ENCODE data around the gene TWF2.
A peak's percentile ranks its signal among the peaks of the same experiment; 100 is the strongest.
"Not testable (repeated sequence)": the region's sequence is repeated elsewhere in the genome, so short reads cannot be mapped to it uniquely, and the experiment has no call there.

TWF2 gene

GRCh38 chr3:52238761-52239701 is at the start of gene TWF2:
Gene TWF2, minus strand, starts transcription at chr3:52239158. Its CDS starts 142 bp downstream, at chr3:52239016.
- peak; percentile 63 for DNase-seq (ENCODE audit: low read depth, low spot score)
- Histone ChIP-seq H3K9ac (ENCODE audit: insufficient read length, low read depth) (peak within 1 kb of the TSS; percentile 97), H3K4me3 (ENCODE audit: insufficient read length, low read depth) (peak within 1 kb of the TSS; percentile 96), H3K27me3 (ENCODE audit: insufficient read depth, insufficient read length) (no peaks in the 10 kb centered on the region), H3K9me3 (ENCODE audit: insufficient read depth, low read length) (no peaks in the 10 kb centered on the region), H3K4me1 (ENCODE audit: insufficient read depth, insufficient read length) (peaks cover 24% of the 10 kb centered on the region), H3K36me3 (ENCODE audit: insufficient read depth, insufficient read length, low read length) (peaks cover 25% of the 10 kb centered on the region)
- TF ChIP-seq SUZ12 (IDR thresholded peaks at IDR 0.05; ENCODE audit: extremely low read depth, insufficient read depth, insufficient read length) (no peak), YY1 (IDR thresholded peaks at IDR 0.05; ENCODE audit: insufficient read depth, insufficient read length) (no peak), ZNF274 (IDR thresholded peaks at IDR 0.05; ENCODE audit: low read depth, low read length) (no peak)

GRCh38 chr3:52288674-52289073 is 49.7 kb upstream of the TWF2 start:
- TF ChIP-seq YY1 (IDR thresholded peaks at IDR 0.05; ENCODE audit: insufficient read depth, insufficient read length) (no peak), SUZ12 (IDR thresholded peaks at IDR 0.05; ENCODE audit: extremely low read depth, insufficient read depth, insufficient read length) (no peak), ZNF274 (IDR thresholded peaks at IDR 0.05; ENCODE audit: low read depth, low read length) (no peak)
- DNase-seq (ENCODE audit: low read depth, low spot score) = no peak
- Histone ChIP-seq H3K4me3 (ENCODE audit: insufficient read length, low read depth) (peak overlapping the region; percentile 89), H3K4me1 (ENCODE audit: insufficient read depth, insufficient read length) (no peaks in the 10 kb centered on the region), H3K9ac (ENCODE audit: insufficient read length, low read depth) (peak overlapping the region; percentile 36), H3K36me3 (ENCODE audit: insufficient read depth, insufficient read length, low read length) (peaks cover 40% of the 10 kb centered on the region), H3K9me3 (ENCODE audit: insufficient read depth, low read length) (no peaks in the 10 kb centered on the region), H3K27me3 (ENCODE audit: insufficient read depth, insufficient read length) (no peaks in the 10 kb centered on the region)

- H3K36me3 ChIP-seq (ENCODE audit: insufficient read depth, insufficient read length, low read length) = peaks cover 29% of the 10 kb centered on the region
- peak overlapping the region; percentile 89 for H3K4me3 ChIP-seq (ENCODE audit: insufficient read length, low read depth)
- no peak for DNase-seq (ENCODE audit: low read depth, low spot score)
- TF ChIP-seq YY1 (IDR thresholded peaks at IDR 0.05; ENCODE audit: insufficient read depth, insufficient read length) (no peak), ZNF274 (IDR thresholded peaks at IDR 0.05; ENCODE audit: low read depth, low read length) (no peak), SUZ12 (IDR thresholded peaks at IDR 0.05; ENCODE audit: extremely low read depth, insufficient read depth, insufficient read length) (no peak)
- H3K4me1 ChIP-seq (ENCODE audit: insufficient read depth, insufficient read length) = no peaks in the 10 kb centered on the region
- H3K9me3 ChIP-seq (ENCODE audit: insufficient read depth, low read length) = no peaks in the 10 kb centered on the region
- H3K27me3 ChIP-seq (ENCODE audit: insufficient read depth, insufficient read length) = no peaks in the 10 kb centered on the region
- H3K9ac ChIP-seq (ENCODE audit: insufficient read length, low read depth) = peak overlapping the region; percentile 100
Measured at GRCh38 chr3:52286777-52287110, 47.8 kb upstream of the TWF2 start.

- H3K4me1 ChIP-seq (ENCODE audit: insufficient read depth, insufficient read length); H3K27me3 ChIP-seq (ENCODE audit: insufficient read depth, insufficient read length); H3K9ac ChIP-seq (ENCODE audit: insufficient read length, low read depth); DNase-seq (ENCODE audit: low read depth, low spot score); H3K4me3 ChIP-seq (ENCODE audit: insufficient read length, low read depth); H3K9me3 ChIP-seq (ENCODE audit: insufficient read depth, low read length): not testable (repeated sequence)
- peaks cover 16% of the 10 kb centered on the region for H3K36me3 ChIP-seq (ENCODE audit: insufficient read depth, insufficient read length, low read length)
Measured at GRCh38 chr3:52284051-52284450, 45.1 kb upstream of the TWF2 start.

GRCh38 chr3:52283306-52283705 is 44.3 kb upstream of the TWF2 start:
- Histone ChIP-seq H3K9ac (ENCODE audit: insufficient read length, low read depth) (no peak overlapping the region), H3K27me3 (ENCODE audit: insufficient read depth, insufficient read length) (no peaks in the 10 kb centered on the region), H3K36me3 (ENCODE audit: insufficient read depth, insufficient read length, low read length) (peaks cover 16% of the 10 kb centered on the region), H3K4me3 (ENCODE audit: insufficient read length, low read depth) (no peak overlapping the region), H3K9me3 (ENCODE audit: insufficient read depth, low read length) (no peaks in the 10 kb centered on the region), H3K4me1 (ENCODE audit: insufficient read depth, insufficient read length) (no peaks in the 10 kb centered on the region)
- no peak for DNase-seq (ENCODE audit: low read depth, low spot score)
- no peak for TF ChIP-seq ZNF274 (IDR thresholded peaks at IDR 0.05; ENCODE audit: low read depth, low read length)
- TF ChIP-seq YY1 (IDR thresholded peaks at IDR 0.05; ENCODE audit: insufficient read depth, insufficient read length) = no peak
- no peak for TF ChIP-seq SUZ12 (IDR thresholded peaks at IDR 0.05; ENCODE audit: extremely low read depth, insufficient read depth, insufficient read length)

GRCh38 chr3:52281981-52282801 is 43.2 kb upstream of the TWF2 start:
- no peak for DNase-seq (ENCODE audit: low read depth, low spot score)
- TF ChIP-seq SUZ12 (IDR thresholded peaks at IDR 0.05; ENCODE audit: extremely low read depth, insufficient read depth, insufficient read length) (no peak), YY1 (IDR thresholded peaks at IDR 0.05; ENCODE audit: insufficient read depth, insufficient read length) (no peak), ZNF274 (IDR thresholded peaks at IDR 0.05; ENCODE audit: low read depth, low read length) (no peak)

GRCh38 chr3:52280050-52280461 is 41.1 kb upstream of the TWF2 start:
- Histone ChIP-seq H3K4me1 (ENCODE audit: insufficient read depth, insufficient read length) (no peaks in the 10 kb centered on the region), H3K27me3 (ENCODE audit: insufficient read depth, insufficient read length) (no peaks in the 10 kb centered on the region), H3K9ac (ENCODE audit: insufficient read length, low read depth) (no peak overlapping the region), H3K36me3 (ENCODE audit: insufficient read depth, insufficient read length, low read length) (peaks cover 36% of the 10 kb centered on the region), H3K4me3 (ENCODE audit: insufficient read length, low read depth) (no peak overlapping the region), H3K9me3 (ENCODE audit: insufficient read depth, low read length) (no peaks in the 10 kb centered on the region)
- no peak for TF ChIP-seq ZNF274 (IDR thresholded peaks at IDR 0.05; ENCODE audit: low read depth, low read length)
- no peak for TF ChIP-seq SUZ12 (IDR thresholded peaks at IDR 0.05; ENCODE audit: extremely low read depth, insufficient read depth, insufficient read length)
- no peak for TF ChIP-seq YY1 (IDR thresholded peaks at IDR 0.05; ENCODE audit: insufficient read depth, insufficient read length)
- no peak for DNase-seq (ENCODE audit: low read depth, low spot score)

More at GRCh38 chr3:52281981-52282801, 43.2 kb upstream of the TWF2 start:
- Histone ChIP-seq H3K4me3 (ENCODE audit: insufficient read length, low read depth) (no peak overlapping the region), H3K9me3 (ENCODE audit: insufficient read depth, low read length) (no peaks in the 10 kb centered on the region), H3K36me3 (ENCODE audit: insufficient read depth, insufficient read length, low read length) (peaks cover 20% of the 10 kb centered on the region), H3K9ac (ENCODE audit: insufficient read length, low read depth) (no peak overlapping the region), H3K27me3 (ENCODE audit: insufficient read depth, insufficient read length) (no peaks in the 10 kb centered on the region), H3K4me1 (ENCODE audit: insufficient read depth, insufficient read length) (no peaks in the 10 kb centered on the region)
